DND-41 (cell line): Measurements from ENCODE around the gene ABCD1.

ENCODE experiments used
- ATAC-seq: fragments of 200-7000 bp; cut with Tn5 transposase; 3 replicates; pipeline ENCODE4 v1.9.1; 2021; ENCODE audit warnings: low read depth; ENCODE audit not compliant: insufficient read depth
- DNase-seq: peaks from one replicate; pipeline ENCODE4 v3.0.0-alpha.2; 2020
- H2AFZ ChIP-seq: 2 replicates; pipeline ENCODE4 v1.6.0; 2012; ENCODE audit warnings: low read depth, low read length
- H3K27ac ChIP-seq: 2 replicates; pipeline ENCODE4 v1.5.1; 2012; ENCODE audit warnings: low read length, inconsistent platforms
- H3K27me3 ChIP-seq: fragments of 200-600 bp; sonication (generic); 2 replicates; pipeline ENCODE4 v1.6.0; 2012; ENCODE audit warnings: low read length, mild to moderate bottlenecking, inconsistent platforms; ENCODE audit not compliant: insufficient read depth, poor library complexity
- H3K36me3 ChIP-seq: 2 replicates; pipeline ENCODE4 v1.5.1; 2012; ENCODE audit warnings: low read length, inconsistent platforms; ENCODE audit not compliant: insufficient read depth
- H3K4me1 ChIP-seq: 2 replicates; pipeline ENCODE4 v1.5.1; 2012; ENCODE audit warnings: mild to moderate bottlenecking, low read length; ENCODE audit not compliant: insufficient read depth
- H3K4me2 ChIP-seq: 2 replicates; pipeline ENCODE4 v1.6.0; 2012; ENCODE audit warnings: mild to moderate bottlenecking, moderate library complexity, low read length, inconsistent platforms; ENCODE audit not compliant: insufficient read depth
- H3K4me3 ChIP-seq, 2 experiments: fragments of 200-600 bp in 1 of 2; shearing (Covaris generic) in 1 of 2; 2 replicates each; pipeline ENCODE4 v1.5.1; 2012 to 2016; ENCODE audit warnings: inconsistent platforms in 2 of 2, low read length in 2 of 2, mild to moderate bottlenecking in 2 of 2, low read depth in 1 of 2, moderate library complexity in 1 of 2
- H3K79me2 ChIP-seq: 2 replicates; pipeline ENCODE4 v1.6.0; 2012; ENCODE audit warnings: low read length, inconsistent platforms; ENCODE audit not compliant: insufficient read depth
- H3K9ac ChIP-seq: 2 replicates; pipeline ENCODE4 v1.6.0; 2012; ENCODE audit warnings: low read depth, mild to moderate bottlenecking, inconsistent platforms, low read length, moderate library complexity
- H3K9me3 ChIP-seq: 2 replicates; pipeline ENCODE4 v1.5.1; 2012; ENCODE audit warnings: low read length, moderate library complexity, mild to moderate bottlenecking, inconsistent platforms; ENCODE audit not compliant: insufficient read depth, severe bottlenecking
- H4K20me1 ChIP-seq: 2 replicates; pipeline ENCODE4 v1.6.0; 2012; ENCODE audit warnings: low read length; ENCODE audit not compliant: insufficient read depth
- CTCF ChIP-seq: IDR thresholded peaks from 2 replicates; pipeline ENCODE4 v1.5.1; 2012; ENCODE audit warnings: borderline replicate concordance, low read length, moderate library complexity, mild to moderate bottlenecking; ENCODE audit not compliant: poor library complexity, severe bottlenecking; ENCODE audit errors: extremely low read depth
- EZH2 ChIP-seq: IDR thresholded peaks from 3 replicates; pipeline ENCODE4 v1.6.1; 2012; ENCODE audit warnings: borderline replicate concordance, low read depth, mild to moderate bottlenecking, moderate library complexity, low read length, inconsistent platforms; ENCODE audit not compliant: severe bottlenecking

The ABCD1 gene

GRCh38 chrX:153725832-153726285 is 1.2 kb downstream of the ABCD1 start:
- TF ChIP-seq EZH2: no peak
- TF ChIP-seq CTCF: no peak
- ATAC-seq: no peak
- no peak for DNase-seq
- Histone ChIP-seq H3K9me3 (no peaks in the 10 kb centered on the region), H3K4me1 (peaks cover 24% of the 10 kb centered on the region), H3K27ac (no peak overlapping the region), H3K4me2 (no peak overlapping the region), H2AFZ (no peak overlapping the region), H3K36me3 (peaks cover 19% of the 10 kb centered on the region), H3K9ac (peak overlapping the region; percentile 78; the same call in 1 of the 2 replicates), H3K27me3 (no peaks in the 10 kb centered on the region), H4K20me1 (peaks cover 21% of the 10 kb centered on the region), H3K79me2 (peaks cover 28% of the 10 kb centered on the region), H3K4me3 (no peak overlapping the region)

- DNase-seq: peak; percentile 65
- TF ChIP-seq EZH2 (no peak), CTCF (no peak)
- Histone ChIP-seq H3K27ac (no peak overlapping the region), H3K4me2 (no peak overlapping the region), H3K79me2 (peaks cover 24% of the 10 kb centered on the region), H3K4me1 (peaks cover 24% of the 10 kb centered on the region), H4K20me1 (peaks cover 19% of the 10 kb centered on the region), H2AFZ (no peak overlapping the region), H3K9ac (no peak overlapping the region), H3K4me3 (no peak overlapping the region), H3K36me3 (peaks cover 15% of the 10 kb centered on the region; the same call in 1 of the 2 replicates), H3K9me3 (no peaks in the 10 kb centered on the region), H3K27me3 (no peaks in the 10 kb centered on the region)
- 0 out of 3 replicates have a peak, but pooled peaks have one; percentile 14 for ATAC-seq
These were observed 1.8 kb downstream of the ABCD1 start for GRCh38 chrX:153726286-153727122.

GRCh38 chrX:153727123-153727931 is 2.7 kb downstream of the ABCD1 start:
- H4K20me1 ChIP-seq: peaks cover 15% of the 10 kb centered on the region
- peaks cover 19% of the 10 kb centered on the region for H3K4me1 ChIP-seq
- H3K27ac ChIP-seq: no peak overlapping the region
- H3K27me3 ChIP-seq: no peaks in the 10 kb centered on the region
- no peak overlapping the region for H2AFZ ChIP-seq
- TF ChIP-seq CTCF (no peak), EZH2 (no peak)
- H3K79me2 ChIP-seq: peaks cover 17% of the 10 kb centered on the region
- H3K9ac ChIP-seq: no peak overlapping the region
- no peak overlapping the region for H3K4me3 ChIP-seq
- DNase-seq (no peak), ATAC-seq (no peak)
- no peak overlapping the region for H3K4me2 ChIP-seq
- peaks cover 9% of the 10 kb centered on the region; the same call in 1 of the 2 replicates for H3K36me3 ChIP-seq
- H3K9me3 ChIP-seq: no peaks in the 10 kb centered on the region
